Activated naive CD4-positive, alpha-beta T cell treated with anti-CD3 and anti-CD28 coated beads, Interleukin-2, amount 50 U/mL, for 24 hours (primary cell): Measurements from ENCODE around the gene CUX1.

Experiments
- H3K27ac Mint-ChIP-seq: one replicate; pipeline ENCODE4 v1.8.0; 2021; ENCODE audit warnings: mild to moderate bottlenecking, mixed read lengths
- H3K27me3 Mint-ChIP-seq: one replicate; pipeline ENCODE4 v1.8.0; 2021; ENCODE audit warnings: mixed read lengths
- H3K36me3 Mint-ChIP-seq: one replicate; pipeline ENCODE4 v1.8.0; 2021; ENCODE audit warnings: mixed read lengths
- H3K4me1 Mint-ChIP-seq: one replicate; pipeline ENCODE4 v1.8.0; 2021; ENCODE audit warnings: mixed read lengths
- H3K4me3 Mint-ChIP-seq: one replicate; pipeline ENCODE4 v1.8.0; 2021; ENCODE audit warnings: mild to moderate bottlenecking, mixed read lengths
- H3K9me3 Mint-ChIP-seq: one replicate; pipeline ENCODE4 v1.8.0; 2021; ENCODE audit warnings: mixed read lengths

Gene CUX1

DNA sequence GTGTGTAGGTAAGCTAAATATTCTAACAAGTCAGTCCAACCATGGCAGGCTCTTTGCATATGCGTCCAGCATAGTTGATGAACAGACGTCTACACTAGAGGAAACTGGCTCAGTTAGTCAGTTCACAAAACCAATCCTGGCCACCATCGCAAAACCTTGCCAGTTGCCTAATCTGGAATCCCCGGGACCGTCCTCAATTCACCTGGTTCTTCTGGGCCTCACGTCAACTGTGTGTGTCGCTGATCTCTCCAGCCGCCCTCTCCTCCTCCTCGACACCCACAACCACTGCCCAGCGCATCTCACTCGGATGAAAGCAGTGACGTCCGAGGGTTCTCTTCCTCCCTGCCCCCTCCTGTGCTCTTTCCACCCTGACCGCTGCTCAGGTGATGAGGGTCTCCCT, 251.4 kb downstream of the CUX1 start:
- H3K36me3 Mint-ChIP-seq = peaks cover 35% of the 10 kb centered on the region
- H3K9me3 Mint-ChIP-seq = no peaks in the 10 kb centered on the region
- no peaks in the 10 kb centered on the region for H3K27me3 Mint-ChIP-seq
- no peak overlapping the region for H3K4me3 Mint-ChIP-seq
- H3K4me1 Mint-ChIP-seq = no peaks in the 10 kb centered on the region
- no peak overlapping the region for H3K27ac Mint-ChIP-seq

DNA sequence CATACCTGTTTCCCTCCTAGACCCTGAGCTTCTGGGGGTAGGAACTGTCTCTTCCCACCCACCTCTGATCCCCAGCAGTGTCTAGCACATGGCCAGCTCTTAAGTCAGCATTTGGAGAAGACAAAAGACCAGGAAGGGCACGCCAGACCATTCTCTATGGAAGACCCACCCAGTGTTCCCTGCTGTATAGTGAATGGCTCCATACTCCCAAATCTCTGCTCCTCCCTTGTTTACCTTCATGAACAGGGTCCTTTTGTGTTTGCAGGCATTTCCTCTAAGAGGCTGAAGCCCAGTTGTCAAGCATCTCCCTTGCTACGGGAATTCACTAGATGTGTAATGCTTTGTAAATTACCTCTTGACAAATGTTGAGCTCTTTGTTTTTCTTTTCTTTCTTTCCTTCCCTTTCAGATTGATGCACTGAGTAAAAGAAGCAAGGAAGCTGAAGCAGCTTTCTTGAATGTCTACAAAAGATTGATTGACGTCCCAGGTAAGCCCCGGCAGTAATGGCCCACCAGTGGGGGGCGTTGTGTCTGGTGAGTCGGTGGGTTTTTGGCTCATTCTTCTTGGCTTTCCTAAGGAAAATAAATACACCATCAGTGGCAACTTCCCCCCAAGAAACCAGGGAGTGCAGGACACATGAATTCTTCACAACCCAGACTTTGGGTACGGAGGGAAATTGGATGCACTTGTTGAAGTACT, 252.7 kb downstream of the CUX1 start:
- Mint-ChIP-seq H3K36me3 (peaks cover 35% of the 10 kb centered on the region), H3K9me3 (no peaks in the 10 kb centered on the region), H3K4me1 (no peaks in the 10 kb centered on the region), H3K4me3 (no peak overlapping the region), H3K27ac (no peak overlapping the region), H3K27me3 (no peaks in the 10 kb centered on the region)

- H3K27ac Mint-ChIP-seq = no peak overlapping the region
- no peak overlapping the region for H3K4me3 Mint-ChIP-seq
- no peaks in the 10 kb centered on the region for H3K9me3 Mint-ChIP-seq
- no peaks in the 10 kb centered on the region for H3K27me3 Mint-ChIP-seq
- H3K4me1 Mint-ChIP-seq = no peaks in the 10 kb centered on the region
- peaks cover 41% of the 10 kb centered on the region for H3K36me3 Mint-ChIP-seq
Observed at GRCh38 chr7:102072003-102072402, 254.6 kb downstream of the CUX1 start.

DNA sequence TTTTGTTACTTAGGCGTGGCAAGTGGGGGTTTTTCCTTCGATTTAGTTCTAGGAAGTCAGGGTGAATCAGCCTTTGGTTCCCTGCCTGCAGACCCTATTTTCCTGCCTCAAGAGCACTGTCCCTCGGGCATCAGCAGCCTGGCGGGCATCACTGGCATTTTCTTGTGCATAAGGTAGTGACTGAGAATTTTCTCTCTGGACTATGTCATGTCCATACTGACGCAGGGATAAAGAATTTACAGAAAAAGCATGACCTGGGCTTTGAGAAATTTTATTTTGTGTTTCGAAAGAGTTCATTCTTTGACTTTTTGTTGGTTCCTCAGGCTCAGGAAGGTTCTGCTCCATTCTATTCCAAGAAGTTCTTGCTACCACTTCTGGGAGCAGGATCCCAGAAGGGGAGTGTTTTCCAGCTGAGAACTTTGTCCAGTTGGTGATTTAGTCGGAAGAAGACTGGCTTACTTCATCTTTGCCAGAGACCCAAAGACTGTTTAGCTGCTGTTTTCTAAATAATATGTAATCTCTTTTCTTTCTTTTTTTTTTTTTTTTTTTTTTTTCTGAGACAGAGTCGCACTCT, 255.3 kb downstream of the CUX1 start:
- Mint-ChIP-seq H3K36me3 (peaks cover 42% of the 10 kb centered on the region), H3K4me3 (no peak overlapping the region), H3K27ac (no peak overlapping the region)

DNA sequence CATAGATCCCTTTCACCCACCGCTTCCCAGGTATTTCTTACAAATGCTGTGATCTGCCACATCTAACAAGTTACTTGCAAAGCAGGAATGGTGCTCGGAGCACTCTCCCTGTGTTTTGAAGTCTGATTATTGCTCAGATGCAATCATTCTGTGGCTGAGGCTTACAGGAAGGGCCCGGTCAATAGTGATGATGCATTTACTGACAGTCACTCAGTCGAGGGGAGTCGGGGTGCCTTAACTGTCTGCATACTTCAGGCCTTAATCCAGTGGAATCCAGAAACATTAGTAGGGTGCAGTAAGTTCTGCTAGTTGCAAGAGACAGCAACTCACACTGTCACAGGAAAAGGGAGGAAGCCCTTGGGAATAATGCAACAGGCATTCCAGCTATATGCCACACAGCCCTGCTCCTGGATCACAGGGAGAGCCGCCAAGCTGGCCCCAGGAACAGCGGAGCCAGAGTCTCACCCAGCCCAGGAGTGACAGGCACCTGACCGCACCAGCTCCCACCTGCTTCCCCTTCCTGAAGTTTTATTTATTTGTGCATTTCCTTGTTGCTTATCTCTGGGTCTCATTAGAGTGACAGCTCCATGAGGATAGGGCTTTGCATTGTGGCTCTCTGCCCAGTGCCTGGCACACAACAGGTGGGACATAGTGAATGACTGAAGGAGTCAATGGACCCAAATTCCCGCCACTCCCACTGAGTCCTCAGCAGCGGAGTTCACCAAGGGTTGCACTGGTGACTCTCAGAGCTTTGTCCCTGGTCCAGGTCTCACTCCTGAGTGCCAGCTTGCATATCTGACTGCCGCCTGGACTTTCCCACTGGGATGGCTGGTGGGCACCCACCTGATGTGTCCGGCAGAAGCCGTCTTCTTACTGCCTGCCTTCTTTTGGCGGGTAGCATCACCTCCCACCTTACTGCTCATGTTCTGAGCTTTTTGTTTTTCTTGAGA, 256.8 kb downstream of the CUX1 start:
- no peak overlapping the region for H3K4me3 Mint-ChIP-seq
- peaks cover 37% of the 10 kb centered on the region for H3K36me3 Mint-ChIP-seq
- H3K27me3 Mint-ChIP-seq = no peaks in the 10 kb centered on the region
- no peaks in the 10 kb centered on the region for H3K9me3 Mint-ChIP-seq
- H3K27ac Mint-ChIP-seq = no peak overlapping the region
- H3K4me1 Mint-ChIP-seq = no peaks in the 10 kb centered on the region

More for the DNA sequence above, 255.3 kb downstream of the CUX1 start:
- Mint-ChIP-seq H3K27me3 (no peaks in the 10 kb centered on the region), H3K9me3 (no peaks in the 10 kb centered on the region), H3K4me1 (no peaks in the 10 kb centered on the region)

- no peaks in the 10 kb centered on the region for H3K9me3 Mint-ChIP-seq
- no peaks in the 10 kb centered on the region for H3K4me1 Mint-ChIP-seq
- H3K4me3 Mint-ChIP-seq = no peak overlapping the region
- H3K36me3 Mint-ChIP-seq = peaks cover 36% of the 10 kb centered on the region
- no peak overlapping the region for H3K27ac Mint-ChIP-seq
- no peaks in the 10 kb centered on the region for H3K27me3 Mint-ChIP-seq
Observed at GRCh38 chr7:102075126-102075525, 257.7 kb downstream of the CUX1 start.

DNA sequence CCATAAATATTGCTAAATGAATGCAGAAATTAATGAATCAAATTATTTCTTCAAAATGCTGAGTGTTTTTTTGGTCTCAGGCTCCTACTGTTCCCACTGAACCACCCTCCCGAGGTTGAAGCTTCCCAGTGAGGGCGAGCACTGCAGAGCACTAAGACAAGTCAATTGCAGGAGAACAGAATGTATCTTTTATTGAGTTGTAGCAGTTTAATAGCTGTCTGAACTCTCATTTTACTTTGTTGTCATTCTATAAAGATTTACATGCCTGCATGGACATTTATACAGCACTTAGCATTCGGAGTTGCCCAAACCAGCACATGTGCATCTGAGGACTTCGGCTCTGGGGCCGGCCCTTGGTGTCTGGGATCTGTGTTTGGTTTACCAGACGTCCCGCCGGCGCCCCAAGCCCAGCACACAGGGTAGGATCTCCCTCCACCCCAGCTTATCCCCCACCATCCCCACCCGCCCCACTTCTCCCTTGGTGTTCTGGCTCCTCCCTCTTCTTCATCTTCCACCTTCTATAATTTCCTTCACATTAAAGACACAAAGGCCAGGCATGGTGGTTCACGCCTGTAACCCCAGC, 258.2 kb downstream of the CUX1 start:
- Mint-ChIP-seq H3K4me3 (no peak overlapping the region), H3K27me3 (no peaks in the 10 kb centered on the region), H3K4me1 (no peaks in the 10 kb centered on the region), H3K36me3 (peaks cover 35% of the 10 kb centered on the region), H3K27ac (no peak overlapping the region), H3K9me3 (no peaks in the 10 kb centered on the region)

DNA sequence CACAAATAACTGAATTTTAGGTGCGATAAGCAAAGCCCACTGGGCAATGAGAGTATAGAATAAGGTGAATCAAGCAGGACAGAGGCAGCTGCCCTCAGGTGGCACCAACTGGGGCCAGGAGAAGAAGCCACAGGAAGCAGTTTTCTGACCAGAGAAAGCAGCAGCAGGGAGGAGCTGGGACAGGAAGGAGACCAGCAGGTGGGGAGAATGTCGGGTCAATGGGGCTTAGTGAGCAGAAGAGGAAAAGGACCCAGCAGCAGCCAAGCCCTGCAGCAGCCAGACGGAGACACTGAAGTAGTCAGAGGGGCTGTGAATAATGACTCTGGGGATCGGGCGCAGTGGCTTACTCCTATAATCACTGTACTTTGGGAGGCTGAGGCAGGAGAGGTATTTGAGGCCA, 259.7 kb downstream of the CUX1 start:
- H3K36me3 Mint-ChIP-seq = peaks cover 30% of the 10 kb centered on the region
- H3K27ac Mint-ChIP-seq = no peak overlapping the region
- H3K27me3 Mint-ChIP-seq = no peaks in the 10 kb centered on the region
- no peaks in the 10 kb centered on the region for H3K9me3 Mint-ChIP-seq
- no peak overlapping the region for H3K4me3 Mint-ChIP-seq
- H3K4me1 Mint-ChIP-seq = no peaks in the 10 kb centered on the region

- H3K9me3 Mint-ChIP-seq = no peaks in the 10 kb centered on the region
- peaks cover 25% of the 10 kb centered on the region for H3K36me3 Mint-ChIP-seq
- H3K4me1 Mint-ChIP-seq = no peaks in the 10 kb centered on the region
- H3K4me3 Mint-ChIP-seq = no peak overlapping the region
- H3K27ac Mint-ChIP-seq = no peak overlapping the region
- no peaks in the 10 kb centered on the region for H3K27me3 Mint-ChIP-seq
Observed at GRCh38 chr7:102079140-102080018, 262.0 kb downstream of the CUX1 start.

DNA sequence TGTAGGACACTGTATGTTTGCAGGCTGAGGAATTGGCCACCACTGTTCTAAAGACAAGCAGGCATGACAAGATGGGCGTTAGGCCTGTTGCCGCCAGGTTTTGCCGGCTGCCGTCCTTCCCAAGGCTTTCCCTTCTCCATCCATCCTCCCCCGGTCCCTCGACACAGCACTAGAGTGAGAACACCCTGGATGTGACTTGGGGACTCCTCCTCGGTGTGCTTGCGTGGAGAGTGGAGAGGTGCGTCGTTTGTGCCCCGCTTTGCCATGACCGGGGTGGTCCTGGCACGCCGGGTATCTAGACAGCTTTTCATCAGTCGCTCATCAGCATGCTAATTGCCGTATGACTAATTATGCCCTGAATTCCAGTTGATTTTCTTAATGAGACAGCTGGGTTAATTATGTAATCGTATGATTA, 262.6 kb downstream of the CUX1 start:
- H3K36me3 Mint-ChIP-seq = peaks cover 25% of the 10 kb centered on the region
- H3K4me1 Mint-ChIP-seq = no peaks in the 10 kb centered on the region

DNA sequence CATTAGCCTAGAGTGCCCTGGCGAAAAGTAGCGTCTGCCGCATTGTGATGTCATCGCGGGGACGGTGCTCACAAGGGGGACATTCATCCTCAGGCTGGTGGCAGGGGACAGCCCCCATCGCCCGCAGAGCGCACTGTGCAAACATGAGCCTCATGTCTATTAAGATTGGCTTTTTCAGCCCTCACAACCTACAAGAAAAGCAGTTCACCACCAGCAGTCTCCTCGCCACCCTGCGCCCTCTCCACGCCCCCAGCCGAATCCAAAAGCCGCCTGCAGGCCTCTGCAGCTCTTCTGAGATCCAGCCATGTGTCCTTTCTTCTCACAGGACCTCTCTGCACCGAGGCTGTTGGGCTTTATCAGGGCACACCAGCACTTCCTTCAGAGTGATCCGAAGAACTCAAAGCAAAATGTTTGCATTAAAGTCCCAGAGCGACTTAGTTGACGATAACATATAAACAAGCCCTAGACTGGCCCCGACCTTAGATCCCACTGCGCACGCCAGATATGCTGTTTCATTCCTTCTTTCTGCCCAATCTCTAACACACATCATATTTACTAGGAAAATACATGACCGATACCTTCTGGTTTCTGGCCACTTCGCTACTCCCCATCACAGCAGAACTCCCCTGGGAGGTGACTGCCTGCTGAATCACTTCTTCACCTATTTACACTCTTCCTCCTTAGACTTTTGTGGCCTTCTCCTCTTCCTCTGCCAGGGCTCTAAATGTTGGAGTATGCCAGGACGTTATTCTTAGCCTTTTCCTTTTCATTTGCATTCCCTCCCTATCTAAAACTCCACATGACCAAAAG, 263.2 kb downstream of the CUX1 start:
- Mint-ChIP-seq H3K27me3 (no peaks in the 10 kb centered on the region), H3K4me1 (no peaks in the 10 kb centered on the region), H3K4me3 (no peak overlapping the region), H3K9me3 (no peaks in the 10 kb centered on the region), H3K36me3 (peaks cover 22% of the 10 kb centered on the region), H3K27ac (no peak overlapping the region)

More for the DNA sequence above, 262.6 kb downstream of the CUX1 start:
- Mint-ChIP-seq H3K9me3 (no peaks in the 10 kb centered on the region), H3K4me3 (no peak overlapping the region), H3K27me3 (no peaks in the 10 kb centered on the region), H3K27ac (no peak overlapping the region)

DNA sequence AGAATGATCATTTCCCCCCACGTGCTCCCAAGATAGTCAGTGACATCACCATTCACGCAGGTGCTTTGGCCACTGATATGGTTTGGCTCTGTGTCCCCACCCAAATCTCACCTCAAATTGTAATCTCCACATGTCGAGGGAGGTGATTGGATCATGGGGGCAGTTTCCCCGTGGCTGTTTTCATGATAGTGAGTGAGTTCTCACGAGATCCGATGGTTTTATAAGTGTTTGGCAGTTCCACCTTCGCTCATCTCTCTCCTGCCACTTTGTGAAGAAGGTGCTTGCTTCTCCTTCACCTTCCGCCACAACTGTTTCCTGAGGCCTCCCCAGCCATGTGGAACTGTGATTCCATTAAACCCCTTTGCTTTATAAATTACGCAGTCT, 263.8 kb downstream of the CUX1 start:
- Mint-ChIP-seq H3K27me3 (no peaks in the 10 kb centered on the region), H3K36me3 (peaks cover 25% of the 10 kb centered on the region), H3K27ac (no peak overlapping the region), H3K4me1 (peaks cover 2% of the 10 kb centered on the region), H3K4me3 (no peak overlapping the region), H3K9me3 (no peaks in the 10 kb centered on the region)

- peaks cover 4% of the 10 kb centered on the region for H3K4me1 Mint-ChIP-seq
- no peak overlapping the region for H3K27ac Mint-ChIP-seq
- no peaks in the 10 kb centered on the region for H3K27me3 Mint-ChIP-seq
- no peaks in the 10 kb centered on the region for H3K9me3 Mint-ChIP-seq
- peaks cover 28% of the 10 kb centered on the region for H3K36me3 Mint-ChIP-seq
- H3K4me3 Mint-ChIP-seq = no peak overlapping the region
Observed at GRCh38 chr7:102082693-102083368, 265.4 kb downstream of the CUX1 start.
